ENCODE results near the gene PRKN. TPM values are rescaled to one million over a fixed set of nuclear protein-coding genes. Genes with fewer than 3 reads are reported as not detected.
A peak's percentile ranks its signal among the peaks of the same experiment; 100 is the strongest.

Gene PRKN
- polyA plus RNA-seq, 3 donors, result 8.1 to 15.1 (median 11.4) TPM

- no peak for DNase-seq (ENCODE audit: extremely low read depth in 1 of 11, low read depth in 9 of 11, low spot score in 4 of 11)
Measured at GRCh38 chr6:162245830-162246420, 481.6 kb downstream of the PRKN start.

- no peak for DNase-seq (ENCODE audit: extremely low read depth in 1 of 11, low read depth in 9 of 11, low spot score in 4 of 11)
Measured at GRCh38 chr6:162244031-162244430, 483.5 kb downstream of the PRKN start.

- DNase-seq (ENCODE audit: extremely low read depth in 1 of 11, low read depth in 9 of 11, low spot score in 4 of 11), result no peak
Measured at GRCh38 chr6:162242915-162243314, 484.7 kb downstream of the PRKN start.

- no peak for DNase-seq (ENCODE audit: extremely low read depth in 1 of 11, low read depth in 9 of 11, low spot score in 4 of 11)
Measured at GRCh38 chr6:162239330-162239729, 488.2 kb downstream of the PRKN start.

- no peak for DNase-seq (ENCODE audit: extremely low read depth in 1 of 11, low read depth in 9 of 11, low spot score in 4 of 11)
Measured at GRCh38 chr6:162238675-162239074, 488.9 kb downstream of the PRKN start.

GRCh38 chr6:162237331-162237730, 490.2 kb downstream of the PRKN start:
- no peak for DNase-seq (ENCODE audit: extremely low read depth in 1 of 11, low read depth in 9 of 11, low spot score in 4 of 11)

- no peak for DNase-seq (ENCODE audit: extremely low read depth in 1 of 11, low read depth in 9 of 11, low spot score in 4 of 11)
Measured at GRCh38 chr6:162234631-162235030, 492.9 kb downstream of the PRKN start.

- DNase-seq (ENCODE audit: extremely low read depth in 1 of 11, low read depth in 9 of 11, low spot score in 4 of 11), result no peak
Measured at GRCh38 chr6:162230147-162230752, 497.3 kb downstream of the PRKN start.

- no peak for DNase-seq (ENCODE audit: extremely low read depth in 1 of 11, low read depth in 9 of 11, low spot score in 4 of 11)
Measured at GRCh38 chr6:162229093-162229492, 498.5 kb downstream of the PRKN start.

- DNase-seq (ENCODE audit: extremely low read depth in 1 of 11, low read depth in 9 of 11, low spot score in 4 of 11), result no peak
Measured at GRCh38 chr6:162226803-162227202, 500.8 kb downstream of the PRKN start.

GRCh38 chr6:162222521-162222920, 505.0 kb downstream of the PRKN start:
- no peak for DNase-seq (ENCODE audit: extremely low read depth in 1 of 11, low read depth in 9 of 11, low spot score in 4 of 11)

GRCh38 chr6:162220876-162221275, 506.7 kb downstream of the PRKN start:
- no peak for DNase-seq (ENCODE audit: extremely low read depth in 1 of 11, low read depth in 9 of 11, low spot score in 4 of 11)

GRCh38 chr6:162219266-162219665, 508.3 kb downstream of the PRKN start:
- DNase-seq (ENCODE audit: extremely low read depth in 1 of 11, low read depth in 9 of 11, low spot score in 4 of 11), result no peak

GRCh38 chr6:162217811-162218493, 509.6 kb downstream of the PRKN start:
- no peak for DNase-seq (ENCODE audit: extremely low read depth in 1 of 11, low read depth in 9 of 11, low spot score in 4 of 11)

- no peak for DNase-seq (ENCODE audit: extremely low read depth in 1 of 11, low read depth in 9 of 11, low spot score in 4 of 11)
Measured at GRCh38 chr6:162217058-162217457, 510.5 kb downstream of the PRKN start.

GRCh38 chr6:162211777-162212176, 515.8 kb downstream of the PRKN start:
- no peak for DNase-seq (ENCODE audit: extremely low read depth in 1 of 11, low read depth in 9 of 11, low spot score in 4 of 11)

GRCh38 chr6:162211022-162211421, 516.5 kb downstream of the PRKN start:
- DNase-seq (ENCODE audit: extremely low read depth in 1 of 11, low read depth in 9 of 11, low spot score in 4 of 11), result peak in 3 of 11 donors; percentile 5 to 12 (median 5)

GRCh38 chr6:162203287-162203686, 524.3 kb downstream of the PRKN start:
- DNase-seq (ENCODE audit: extremely low read depth in 1 of 11, low read depth in 9 of 11, low spot score in 4 of 11), result no peak

GRCh38 chr6:162200945-162201690, 526.4 kb downstream of the PRKN start:
- DNase-seq (ENCODE audit: extremely low read depth in 1 of 11, low read depth in 9 of 11, low spot score in 4 of 11), result no peak

GRCh38 chr6:162200041-162200440, 527.5 kb downstream of the PRKN start:
- peak in 5 of 11 donors; percentile 5 to 35 (median 10) for DNase-seq (ENCODE audit: extremely low read depth in 1 of 11, low read depth in 9 of 11, low spot score in 4 of 11)
